Right cardiac atrium (tissue), 5 donors: ENCODE results near the gene SLC12A9. TPM values are rescaled to one million over a fixed set of nuclear protein-coding genes. Genes with fewer than 3 reads are reported as not detected.

Source experiments
- ATAC-seq, 2 donors: fragments of 200-7000 bp; cut with Tn5 transposase; one replicate each; pipeline versions ENCODE4 v1.8.0 to v1.9.1; 2020; ENCODE audit warnings: moderate library complexity in 2 of 2, mild to moderate bottlenecking in 1 of 2
- DNase-seq, 3 donors: peaks; one replicate each; pipeline ENCODE4 v3.0.0-alpha.2; 2020
- H3K27ac ChIP-seq: one replicate; pipeline ENCODE4 v1.5.1; 2013; ENCODE audit warnings: mild to moderate bottlenecking, low read length, control low read depth, moderate library complexity
- H3K27me3 ChIP-seq: one replicate; pipeline ENCODE4 v1.6.1; 2013; ENCODE audit not compliant: control insufficient read depth, insufficient read depth
- H3K4me1 ChIP-seq: one replicate; pipeline ENCODE4 v1.6.1; 2013; ENCODE audit warnings: low read length; ENCODE audit not compliant: control insufficient read depth, insufficient read depth
- H3K4me3 ChIP-seq: one replicate; pipeline ENCODE4 v1.5.1; 2013; ENCODE audit warnings: low read length, control low read depth
- H3K9me3 ChIP-seq: one replicate; pipeline ENCODE4 v1.6.1; 2013; ENCODE audit warnings: low read length; ENCODE audit not compliant: control insufficient read depth
- WGBS: extraction: QIAGEN DNeasy Blood & Tissue Kit; methylation state at CpG from one replicate; pipeline ENCODE4 v1.1.7; 2013; 5-methylcytosine and 5-hydroxymethylcytosine counted together
- intact Hi-C, 4 donors: fragments of 100-400 bp; cut with DNase I; formaldehyde crosslinking; loops; one replicate each; pipeline versions ENCODE4 v1.11.0 to v1.14.0; 2022 to 2023
- polyA plus RNA-seq: library from polyadenylated mRNA; stranded (reverse); fragments of 200-250 nt; gene quantifications from one replicate; pipeline ENCODE4 v1.2.3, GENCODE V29; 2013
- total RNA-seq, 4 donors: library from RNA; stranded (reverse); fragmentation: NEBNext Ultra II Directional; extraction: Animal tissue kit (Norgen Biotek cat#: 25700); gene quantifications; one replicate each; pipeline ENCODE4 v1.2.1, GENCODE V29; 2021
- donor health status: healthy with polysubstance abuse.
- donor health status: DM: no; HTN: yes; CAD: no.
- donor health status: DM: no; HTN: no; CAD: no.
- donor health status: DM: no; HTN: yes; CAD: no; lungs with severe emphysema.
- donor health status: DM: yes; HTN: yes; CAD: no.

Gene SLC12A9
- total and polyA plus RNA-seq, 5 donors = 6.4 to 16.9 (median 10.9) TPM

- Histone ChIP-seq H3K27ac (no peak overlapping the region), H3K27me3 (no peaks in the 10 kb centered on the region), H3K4me1 (no peaks in the 10 kb centered on the region), H3K4me3 (no peak overlapping the region), H3K9me3 (no peaks in the 10 kb centered on the region)
- peak in 1 of 2 donors; percentile 42 for ATAC-seq
- DNase-seq = peak in 2 of 3 donors; percentile 62 to 68
- intact Hi-C loops = no loop called here
- WGBS = 23% methylated on average over 10 of the region's 10 CpGs
These were observed 11.0 kb downstream of the SLC12A9 start for GRCh38 chr7:100863406-100863950.

GRCh38 chr7:100864263-100864845 is 11.8 kb downstream of the SLC12A9 start:
- no peaks in the 10 kb centered on the region for H3K9me3 ChIP-seq
- H3K27me3 ChIP-seq = no peaks in the 10 kb centered on the region
- 92% methylated on average over 12 of the region's 12 CpGs for WGBS
- peak in 1 of 3 donors; percentile 49 for DNase-seq
- H3K4me3 ChIP-seq = no peak overlapping the region
- no peaks in the 10 kb centered on the region for H3K4me1 ChIP-seq
- no peak overlapping the region for H3K27ac ChIP-seq
- no peak for ATAC-seq
- intact Hi-C loops = no loop called here

- no peaks in the 10 kb centered on the region for H3K4me1 ChIP-seq
These were observed 12.9 kb downstream of the SLC12A9 start for GRCh38 chr7:100865372-100865911.

GRCh38 chr7:100865938-100866728 is 13.6 kb downstream of the SLC12A9 start:
- H3K27me3 ChIP-seq = no peaks in the 10 kb centered on the region
- DNase-seq = peak; percentile 77 to 95 (median 94)
- no peaks in the 10 kb centered on the region for H3K4me1 ChIP-seq
- H3K4me3 ChIP-seq = peak overlapping the region; percentile 4
- WGBS = 53% methylated on average over 46 of the region's 46 CpGs
- H3K27ac ChIP-seq = peak overlapping the region; percentile 55
- H3K9me3 ChIP-seq = no peaks in the 10 kb centered on the region
- intact Hi-C loops = no loop called here
- peak; percentile 35 to 50 for ATAC-seq

More at GRCh38 chr7:100865372-100865911, 12.9 kb downstream of the SLC12A9 start:
- 76% methylated on average over 17 of the region's 17 CpGs for WGBS
- Histone ChIP-seq H3K9me3 (no peaks in the 10 kb centered on the region), H3K27me3 (no peaks in the 10 kb centered on the region), H3K27ac (no peak overlapping the region), H3K4me3 (no peak overlapping the region)
- no peak for DNase-seq
- intact Hi-C loops = no loop called here
- ATAC-seq = no peak

GRCh38 chr7:100866729-100867039 is 14.2 kb downstream of the SLC12A9 start:
- DNase-seq (peak in 1 of 3 donors; percentile 74), ATAC-seq (no peak)
- Histone ChIP-seq H3K4me1 (no peaks in the 10 kb centered on the region), H3K4me3 (peak overlapping the region; percentile 89), H3K9me3 (no peaks in the 10 kb centered on the region), H3K27ac (peak overlapping the region; percentile 55), H3K27me3 (no peaks in the 10 kb centered on the region)
- intact Hi-C loops = no loop called here
- WGBS = 45% methylated on average over 5 of the region's 5 CpGs

- intact Hi-C loops = no loop called here
- peak; percentile 94 to 97 (median 96) for DNase-seq
- Histone ChIP-seq H3K9me3 (no peaks in the 10 kb centered on the region), H3K4me1 (no peaks in the 10 kb centered on the region), H3K4me3 (peak within 1 kb of the TSS; percentile 89), H3K27ac (peak within 1 kb of the TSS; percentile 85), H3K27me3 (no peaks in the 10 kb centered on the region)
- ATAC-seq = peak; percentile 79
- under 1% methylated on average over 42 of the region's 42 CpGs for WGBS
These were observed 14.7 kb downstream of the SLC12A9 start, which contains the start of gene TRIP6 for GRCh38 chr7:100867040-100867775. Gene TRIP6 (plus strand): TSS chr7:100867387. CDS start chr7:100867498, 111 bp downstream.

- Histone ChIP-seq H3K27me3 (no peaks in the 10 kb centered on the region), H3K9me3 (no peaks in the 10 kb centered on the region), H3K4me1 (no peaks in the 10 kb centered on the region), H3K27ac (peak overlapping the region; percentile 85), H3K4me3 (peak overlapping the region; percentile 89)
- ATAC-seq (peak; percentile 1 to 2), DNase-seq (peak in 2 of 3 donors; percentile 74 to 76)
- intact Hi-C loops = no loop called here
- WGBS = 15% methylated on average over 27 of the region's 27 CpGs
These were observed 15.4 kb downstream of the SLC12A9 start for GRCh38 chr7:100867776-100868485.

- H3K4me3 ChIP-seq = peak overlapping the region; percentile 90
- peak overlapping the region; percentile 99 for H3K27ac ChIP-seq
- no peaks in the 10 kb centered on the region for H3K4me1 ChIP-seq
- 86% methylated on average over 10 of the region's 10 CpGs for WGBS
- DNase-seq (peak in 1 of 3 donors; percentile 50), ATAC-seq (no peak)
- no peaks in the 10 kb centered on the region for H3K9me3 ChIP-seq
- H3K27me3 ChIP-seq = no peaks in the 10 kb centered on the region
- intact Hi-C loops = no loop called here
These were observed 21.2 kb downstream of the SLC12A9 start for GRCh38 chr7:100873599-100874299.

- peak in 1 of 2 donors; percentile 1 for ATAC-seq
- Histone ChIP-seq H3K9me3 (no peaks in the 10 kb centered on the region), H3K27me3 (no peaks in the 10 kb centered on the region), H3K4me1 (no peaks in the 10 kb centered on the region), H3K27ac (peak overlapping the region; percentile 99), H3K4me3 (peak overlapping the region; percentile 90)
- DNase-seq = peak in 2 of 3 donors; percentile 39 to 56
- intact Hi-C loops = no loop called here
- WGBS = 54% methylated on average over 8 of the region's 8 CpGs
These were observed 21.7 kb downstream of the SLC12A9 start for GRCh38 chr7:100874300-100874576.
